ENCODE data around the gene MAGEF1. TPM values are rescaled to one million over a fixed set of nuclear protein-coding genes. Genes with fewer than 3 reads are reported as not detected.

Gene MAGEF1
- total and polyA plus RNA-seq, 2 of the 8 experiments (the other 6 are each of a cell fraction or from before 2014, with no cell fraction given) = 26.5 to 56.7 TPM

DNA sequence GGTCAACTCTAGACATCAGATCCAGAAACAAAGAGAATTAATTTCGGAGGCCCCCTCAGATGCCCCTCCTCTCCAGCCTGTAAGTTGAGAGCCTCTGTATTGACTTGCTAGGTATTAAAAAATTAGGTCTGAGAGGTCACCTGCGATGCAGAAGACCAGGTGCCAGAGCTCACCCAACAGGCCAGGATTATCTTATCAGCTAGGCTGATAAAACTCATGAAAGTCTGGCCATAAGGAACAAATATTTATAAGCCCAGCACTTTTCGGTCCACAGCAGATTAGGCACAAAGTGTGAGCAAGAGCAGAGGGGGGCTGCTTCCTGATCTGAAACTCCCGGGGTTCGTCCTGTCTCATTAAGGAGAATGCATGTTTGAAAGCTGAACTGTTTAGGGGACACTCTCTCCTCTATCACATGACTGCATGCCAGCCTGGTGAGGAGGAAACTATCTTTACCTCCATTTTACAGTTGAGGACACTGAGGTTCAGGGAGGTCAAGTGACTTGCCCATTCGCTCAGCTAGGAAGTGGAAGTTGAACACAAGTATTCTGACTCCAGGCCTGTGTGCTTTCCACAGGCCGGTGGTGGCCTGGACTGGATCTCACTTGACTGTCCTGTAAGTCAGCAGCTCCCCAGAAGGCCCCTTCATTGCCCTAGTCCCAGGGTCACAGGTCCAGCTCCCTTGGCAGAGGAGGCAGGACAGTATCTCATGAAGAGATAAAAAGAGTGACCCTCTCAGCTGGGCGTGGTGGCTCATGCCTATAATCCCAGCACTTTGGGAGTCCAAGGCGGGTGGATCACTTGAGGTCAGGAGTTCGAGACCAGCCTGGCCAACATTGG lies 39.6 kb upstream of the MAGEF1 start:
- WGBS, 2 experiments (ENCODE audit: extremely low coverage in 1 of 2, insufficient coverage in 1 of 2, insufficient read length in 1 of 2, insufficient replicate concordance in 2 of 2, low coverage in 1 of 2, low lambda C conversion rate in 2 of 2, missing lambda C conversion rate in 1 of 2) = 83% methylated on average over 10 of the region's 10 CpGs; no CpG with 5 or more reads in 1 of the 2 experiments
- H4K20me1 ChIP-seq (replicated peaks in 1 of 2; ENCODE audit: control insufficient read depth in 1 of 2, insufficient read depth in 2 of 2, low read length in 2 of 2) = no peaks in the 10 kb centered on the region
- H3K23ac ChIP-seq (ENCODE audit: insufficient read length) = no peak overlapping the region
- H2BK5ac ChIP-seq (ENCODE audit: low read depth, low read length) = no peak overlapping the region
- H3K23me2 ChIP-seq (ENCODE audit: low read depth, low read length) = no peaks in the 10 kb centered on the region; the same call in 1 of the 2 replicates
- no peak for DNase-seq (ENCODE audit: low read depth in 1 of 2, low spot score in 2 of 2)
- H3K4me1 ChIP-seq (replicated peaks in 1 of 4; ENCODE audit: control insufficient read depth in 3 of 4, insufficient read depth in 4 of 4, low read length in 3 of 4) = peaks cover 3 to 20% (median 14%) of the 10 kb centered on the region in 4 experiments; a peak in 6 of 7 replicates
- H3K4ac ChIP-seq (replicated peaks; ENCODE audit: insufficient read length, low read depth, low read length) = peak overlapping the region; percentile 2
- no peak overlapping the region for H3K9ac ChIP-seq (replicated peaks in 1 of 4; ENCODE audit: extremely low read depth in 1 of 4, low read depth in 3 of 4, low read length in 3 of 4)
- H3K56ac ChIP-seq (replicated peaks; ENCODE audit: insufficient read length, low read depth, low read length) = no peak overlapping the region
- peaks cover 0 to 4% (median 1%) of the 10 kb centered on the region in 4 experiments; a peak in 2 of 7 replicates for H3K27me3 ChIP-seq (replicated peaks in 1 of 4; ENCODE audit: control insufficient read depth in 3 of 4, extremely low read depth in 1 of 4, insufficient read depth in 3 of 4, low read length in 3 of 4)
- no peak overlapping the region for H3K4me2 ChIP-seq (ENCODE audit: insufficient read depth in 1 of 2, low read depth in 2 of 2, low read length in 2 of 2)
- no peak overlapping the region for H3K27ac ChIP-seq (ENCODE audit: low read depth, low read length)
- H3K79me2 ChIP-seq (ENCODE audit: control insufficient read depth in 1 of 2, insufficient read depth in 2 of 2, low read length in 2 of 2) = no peaks in the 10 kb centered on the region
- H2BK120ac ChIP-seq (replicated peaks; ENCODE audit: low read depth, low read length) = no peak overlapping the region
- no peak overlapping the region for H3K18ac ChIP-seq (ENCODE audit: extremely low read depth, low read length)
- no peak overlapping the region for H2AFZ ChIP-seq (ENCODE audit: low read length)
- no peaks in the 10 kb centered on the region for H3K36me3 ChIP-seq (ENCODE audit: control insufficient read depth in 2 of 4, insufficient read depth in 4 of 4, low read length in 3 of 4)
- POLR2A ChIA-PET (ENCODE audit: partially characterized antibody) = interaction anchor here (1.6 to 2.3 kb wide), 2 partner anchors 9 to 40 kb away, joined by 4 to 8 read pairs; partner anchors contain the start of gene MAGEF1
- no peaks in the 10 kb centered on the region for H3K9me3 ChIP-seq (ENCODE audit: insufficient read depth in 2 of 2, low read depth in 1 of 2, low read length in 1 of 2)
- H3K4me3 ChIP-seq (ENCODE audit: extremely low read depth in 1 of 4, insufficient read depth in 2 of 4, low read depth in 3 of 4, low read length in 4 of 4) = no peak overlapping the region
- no peak overlapping the region for H4K5ac ChIP-seq (ENCODE audit: insufficient read length, low read depth, low read length)
- CTCF ChIA-PET (ENCODE audit: partially characterized antibody) = interaction anchor here (1.1 to 5.5 kb wide), 17 partner anchors 9 to 210 kb away, joined by 3 to 56 read pairs (median 5); no protein-coding TSS in a partner anchor
- H4K91ac ChIP-seq (replicated peaks; ENCODE audit: insufficient read length, low read length) = peak overlapping the region; percentile 5
- H4K8ac ChIP-seq (ENCODE audit: extremely low read depth, insufficient read depth, low read length) = no peak overlapping the region
- H2BK20ac ChIP-seq (ENCODE audit: low read length) = no peak overlapping the region
- no peak for FAIRE-seq
- no peak overlapping the region for H2BK15ac ChIP-seq (ENCODE audit: low read length)
- no peak overlapping the region for H2AK5ac ChIP-seq (ENCODE audit: low read depth, low read length)
- H3K14ac ChIP-seq (ENCODE audit: insufficient read length) = no peak overlapping the region
- H3K79me1 ChIP-seq (ENCODE audit: low read depth, low read length) = no peaks in the 10 kb centered on the region
- H2BK12ac ChIP-seq (ENCODE audit: low read depth, low read length) = peak overlapping the region; percentile 2; the same call in 1 of the 2 replicates
- TF ChIP-seq CREB1 (IDR thresholded peaks at IDR 0.05) (no peak), GABPA (IDR thresholded peaks at IDR 0.05; ENCODE audit: borderline replicate concordance, insufficient read depth, low read length) (no peak), SP1 (IDR thresholded peaks at IDR 0.05; ENCODE audit: low read depth, low read length) (no peak), PHF8 (conservative IDR thresholded peaks at IDR 0.05; ENCODE audit: low read depth, low read length) (no peak), KDM5A (IDR thresholded peaks at IDR 0.05; ENCODE audit: low read length) (no peak), SP4 (IDR thresholded peaks at IDR 0.05; ENCODE audit: low read length) (no peak), TAF7 (optimal IDR thresholded peaks at IDR 0.05; ENCODE audit: borderline replicate concordance, low read depth, low read length) (no peak), TCF12 (IDR thresholded peaks at IDR 0.05; ENCODE audit: low read depth, low read length) (no peak), RNF2 (IDR thresholded peaks at IDR 0.05; ENCODE audit: borderline replicate concordance, low read depth, low read length, missing control alignments, poor library complexity, severe bottlenecking) (no peak), CHD1 (IDR thresholded peaks at IDR 0.05; ENCODE audit: low read depth, low read length) (no peak), SRF (IDR thresholded peaks at IDR 0.05; ENCODE audit: low read depth, low read length) (no peak)
- TF ChIP-seq, protein P1, sequence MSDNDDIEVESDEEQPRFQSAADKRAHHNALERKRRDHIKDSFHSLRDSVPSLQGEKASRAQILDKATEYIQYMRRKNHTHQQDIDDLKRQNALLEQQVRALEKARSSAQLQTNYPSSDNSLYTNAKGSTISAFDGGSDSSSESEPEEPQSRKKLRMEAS (IDR thresholded peaks at IDR 0.05) = no peak
